ENCODE measurements around the gene CRYAB. TPM values are rescaled to one million over a fixed set of nuclear protein-coding genes. Genes with fewer than 3 reads are reported as not detected.

The CRYAB gene
- total RNA-seq, 1 experiment from 2014 or later: 3.1 TPM

GRCh38 chr11:111870886-111871692 is 40.5 kb downstream of the CRYAB start, which contains the start of gene ALG9:
Gene ALG9, minus strand, starts transcription at chr11:111871581. Its CDS starts 99 bp downstream, at chr11:111871482.
- DNase-seq (ENCODE audit: low read depth in 1 of 2, low spot score in 2 of 2): peak; percentile 69
- Histone ChIP-seq H3K27me3 (replicated peaks) (no peaks in the 10 kb centered on the region), H3K4me3 (peak within 1 kb of the TSS; percentile 91), H3K36me3 (no peaks in the 10 kb centered on the region), H3K9me3 (replicated peaks) (no peaks in the 10 kb centered on the region), H3K4me1 (replicated peaks) (no peaks in the 10 kb centered on the region), H3K27ac (peak within 1 kb of the TSS; percentile 46; the same call in 1 of the 2 replicates)

- DNase-seq (ENCODE audit: low read depth in 1 of 2, low spot score in 2 of 2): no peak
- Histone ChIP-seq H3K27me3 (replicated peaks) (no peaks in the 10 kb centered on the region), H3K27ac (no peak overlapping the region; the same call in 1 of the 2 replicates), H3K4me1 (replicated peaks) (no peaks in the 10 kb centered on the region), H3K9me3 (replicated peaks) (no peaks in the 10 kb centered on the region), H3K4me3 (peak overlapping the region; percentile 91), H3K36me3 (no peaks in the 10 kb centered on the region)
Measured at GRCh38 chr11:111870522-111870885, 41.1 kb downstream of the CRYAB start.

GRCh38 chr11:111870113-111870512 is 41.5 kb downstream of the CRYAB start:
- H3K27ac ChIP-seq: no peak overlapping the region
- H3K4me1 ChIP-seq (replicated peaks): no peaks in the 10 kb centered on the region
- no peak for DNase-seq (ENCODE audit: low read depth in 1 of 2, low spot score in 2 of 2)
- peaks cover 2% of the 10 kb centered on the region; the same call in 1 of the 2 replicates for H3K36me3 ChIP-seq
- H3K27me3 ChIP-seq (replicated peaks): no peaks in the 10 kb centered on the region
- no peaks in the 10 kb centered on the region for H3K9me3 ChIP-seq (replicated peaks)
- H3K4me3 ChIP-seq: no peak overlapping the region

- H3K36me3 ChIP-seq: peaks cover 3% of the 10 kb centered on the region; the same call in 1 of the 2 replicates
- no peaks in the 10 kb centered on the region for H3K4me1 ChIP-seq (replicated peaks)
- DNase-seq (ENCODE audit: low read depth in 1 of 2, low spot score in 2 of 2): no peak
- H3K4me3 ChIP-seq: no peak overlapping the region
- no peak overlapping the region for H3K27ac ChIP-seq
- no peaks in the 10 kb centered on the region for H3K27me3 ChIP-seq (replicated peaks)
- no peaks in the 10 kb centered on the region for H3K9me3 ChIP-seq (replicated peaks)
Measured at GRCh38 chr11:111860257-111860656, 51.3 kb downstream of the CRYAB start.

Other genes with a start within 250 kb of the CRYAB start
- gene PPP2R1B, start 145.4 kb downstream of the CRYAB start, total RNA-seq (2014; rRNA removed; shearing (Covaris generic)): 29.7 and 40.8 TPM in 2 replicates
- gene ALG9, start 40.2 kb downstream of the CRYAB start, total RNA-seq (2014; rRNA removed; shearing (Covaris generic)): 22.9 and 24.9 TPM in 2 replicates
- gene FDXACB1, start 32.6 kb downstream of the CRYAB start, total RNA-seq (2014; rRNA removed; shearing (Covaris generic)): 2.5 and 3.7 TPM in 2 replicates
- 1.7 and 8.6 TPM in 2 replicates for gene CFAP68, start 32.2 kb downstream of the CRYAB start, total RNA-seq (2014; rRNA removed; shearing (Covaris generic))
- not detected in 2 replicates for gene HSPB2, start 964 bp upstream of the CRYAB start, total RNA-seq (2014; rRNA removed; shearing (Covaris generic))
- not detected in 2 replicates for gene C11orf52, start 7.1 kb upstream of the CRYAB start, total RNA-seq (2014; rRNA removed; shearing (Covaris generic))
- gene DIXDC1, start 25.6 kb upstream of the CRYAB start, total RNA-seq (2014; rRNA removed; shearing (Covaris generic)): 8.4 and 10.3 TPM in 2 replicates
- gene DLAT, start 113.6 kb upstream of the CRYAB start, total RNA-seq (2014; rRNA removed; shearing (Covaris generic)): 18.4 and 26.6 TPM in 2 replicates
- gene PIH1D2, start 162.2 kb upstream of the CRYAB start, total RNA-seq (2014; rRNA removed; shearing (Covaris generic)): 0.19 and 2.6 TPM in 2 replicates
- 13.5 and 24.4 TPM in 2 replicates for gene NKAPD1, start 162.5 kb upstream of the CRYAB start, total RNA-seq (2014; rRNA removed; shearing (Covaris generic))
- gene TIMM8B, start 175.0 kb upstream of the CRYAB start, total RNA-seq (2014; rRNA removed; shearing (Covaris generic)): 36.3 and 40.8 TPM in 2 replicates
- 52.2 and 92.2 TPM in 2 replicates for gene SDHD, start 175.1 kb upstream of the CRYAB start, total RNA-seq (2014; rRNA removed; shearing (Covaris generic))

All from SJSA1 (cell line).